GM10248 (cell line): Measurements from ENCODE around the gene TRMT2A.
"Not testable (repeated sequence)": the region's sequence is repeated elsewhere in the genome, so short reads cannot be mapped to it uniquely, and the experiment has no call there.

Experiments
- CTCF ChIA-PET: fragments of 300-600 bp; sonication (Branson Sonifier 250); formaldehyde crosslinking; extraction: SDS; loops from one replicate; lab custom pipeline; 2021; ENCODE audit warnings: antibody characterized with exemption; lab: Yijun Ruan, JAX
- POLR2A ChIA-PET: fragments of 350-650 bp; sonication (Branson Sonifier 250); formaldehyde crosslinking; extraction: SDS; loops from one replicate; lab custom pipeline; 2020; ENCODE audit warnings: antibody characterized with exemption; lab: Yijun Ruan, JAX
- DNase-seq: peaks from one replicate; pipeline ENCODE4 v3.0.0; 2012; ENCODE audit errors: extremely low spot score
- TF ChIP-seq, protein P1 (sequence below): IDR thresholded peaks from 2 replicates; pipeline ENCODE4 v1.5.1; 2012; ENCODE audit warnings: mild to moderate bottlenecking, low read depth; ENCODE audit errors: extremely low read depth, missing control alignments, control extremely low read depth

The TRMT2A gene, protein sequence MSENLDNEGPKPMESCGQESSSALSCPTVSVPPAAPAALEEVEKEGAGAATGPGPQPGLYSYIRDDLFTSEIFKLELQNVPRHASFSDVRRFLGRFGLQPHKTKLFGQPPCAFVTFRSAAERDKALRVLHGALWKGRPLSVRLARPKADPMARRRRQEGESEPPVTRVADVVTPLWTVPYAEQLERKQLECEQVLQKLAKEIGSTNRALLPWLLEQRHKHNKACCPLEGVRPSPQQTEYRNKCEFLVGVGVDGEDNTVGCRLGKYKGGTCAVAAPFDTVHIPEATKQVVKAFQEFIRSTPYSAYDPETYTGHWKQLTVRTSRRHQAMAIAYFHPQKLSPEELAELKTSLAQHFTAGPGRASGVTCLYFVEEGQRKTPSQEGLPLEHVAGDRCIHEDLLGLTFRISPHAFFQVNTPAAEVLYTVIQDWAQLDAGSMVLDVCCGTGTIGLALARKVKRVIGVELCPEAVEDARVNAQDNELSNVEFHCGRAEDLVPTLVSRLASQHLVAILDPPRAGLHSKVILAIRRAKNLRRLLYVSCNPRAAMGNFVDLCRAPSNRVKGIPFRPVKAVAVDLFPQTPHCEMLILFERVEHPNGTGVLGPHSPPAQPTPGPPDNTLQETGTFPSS

DNA sequence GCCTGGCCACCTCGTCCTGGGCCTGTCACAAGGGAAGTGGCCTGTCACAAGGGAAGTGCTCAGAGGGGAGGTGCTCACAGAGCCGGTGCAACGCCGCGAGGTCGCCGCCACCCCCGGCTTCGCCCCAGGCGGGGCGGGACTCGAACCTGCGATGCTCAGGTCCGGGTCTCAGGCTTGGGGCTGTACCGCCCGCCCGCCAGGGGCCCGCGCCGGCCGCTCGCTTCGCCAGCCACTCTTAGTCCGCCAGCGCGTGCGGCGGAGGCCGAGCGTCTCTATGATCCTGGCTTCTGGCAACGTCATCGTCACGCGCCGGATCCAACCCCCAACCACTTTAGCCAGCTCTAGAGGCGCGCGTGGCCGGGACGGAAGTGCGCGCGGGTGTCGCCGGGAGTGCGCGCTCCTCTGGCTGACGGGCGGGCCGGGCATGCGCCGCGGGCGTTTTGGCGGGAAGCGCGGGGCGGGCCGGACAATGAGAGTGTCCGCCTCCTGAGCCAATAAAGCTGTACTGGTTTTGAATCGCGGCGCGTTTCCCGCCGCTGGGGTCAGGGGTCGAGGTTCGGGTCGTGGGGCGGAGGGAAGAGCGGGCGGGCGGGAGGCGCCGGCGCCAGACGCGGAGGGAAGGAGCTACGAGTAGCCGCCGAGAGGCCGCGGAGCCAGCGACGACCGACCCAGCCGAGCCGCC lies at the start of gene TRMT2A:
Gene TRMT2A (minus strand): TSS at position 276 of the 682 bp plus-strand sequence. CDS start 320 bp downstream, outside the sequence.
- TF ChIP-seq, protein P1, sequence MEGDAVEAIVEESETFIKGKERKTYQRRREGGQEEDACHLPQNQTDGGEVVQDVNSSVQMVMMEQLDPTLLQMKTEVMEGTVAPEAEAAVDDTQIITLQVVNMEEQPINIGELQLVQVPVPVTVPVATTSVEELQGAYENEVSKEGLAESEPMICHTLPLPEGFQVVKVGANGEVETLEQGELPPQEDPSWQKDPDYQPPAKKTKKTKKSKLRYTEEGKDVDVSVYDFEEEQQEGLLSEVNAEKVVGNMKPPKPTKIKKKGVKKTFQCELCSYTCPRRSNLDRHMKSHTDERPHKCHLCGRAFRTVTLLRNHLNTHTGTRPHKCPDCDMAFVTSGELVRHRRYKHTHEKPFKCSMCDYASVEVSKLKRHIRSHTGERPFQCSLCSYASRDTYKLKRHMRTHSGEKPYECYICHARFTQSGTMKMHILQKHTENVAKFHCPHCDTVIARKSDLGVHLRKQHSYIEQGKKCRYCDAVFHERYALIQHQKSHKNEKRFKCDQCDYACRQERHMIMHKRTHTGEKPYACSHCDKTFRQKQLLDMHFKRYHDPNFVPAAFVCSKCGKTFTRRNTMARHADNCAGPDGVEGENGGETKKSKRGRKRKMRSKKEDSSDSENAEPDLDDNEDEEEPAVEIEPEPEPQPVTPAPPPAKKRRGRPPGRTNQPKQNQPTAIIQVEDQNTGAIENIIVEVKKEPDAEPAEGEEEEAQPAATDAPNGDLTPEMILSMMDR, result peak; percentile 4
- peak; percentile 98 for DNase-seq
- CTCF ChIA-PET, result interaction anchor here (1.1 to 2.2 kb wide), 2 partner anchors 9 to 12 kb away, joined by 3 to 10 read pairs; no protein-coding TSS in a partner anchor
- POLR2A ChIA-PET, result interaction anchor here (0.6 to 1.6 kb wide), 5 partner anchors 10 to 756 kb away, joined by 3 to 4 read pairs (median 4); no protein-coding TSS in a partner anchor

DNA sequence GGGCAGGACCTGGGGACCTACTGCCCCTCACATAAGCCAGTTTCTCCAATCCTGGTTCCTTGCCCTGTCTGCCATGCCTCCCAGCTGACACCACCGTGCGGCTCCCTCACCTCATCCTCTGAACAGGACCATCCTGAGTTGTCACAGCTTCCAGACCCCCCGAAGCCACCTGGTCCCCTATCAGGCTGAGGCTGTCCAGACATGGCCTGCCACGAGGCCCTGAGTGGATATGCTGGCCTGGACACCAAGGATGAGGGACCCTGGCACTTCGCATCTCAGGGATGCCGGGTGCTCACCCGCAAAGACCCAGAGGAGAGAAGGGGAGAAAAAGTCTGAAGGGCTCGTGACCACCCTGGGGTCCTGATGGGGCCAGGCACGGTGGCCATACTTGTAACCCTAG lies 49.7 kb upstream of the TRMT2A start:
- POLR2A ChIA-PET, result no interaction called here
- no peak for DNase-seq
- CTCF ChIA-PET, result no interaction called here

DNA sequence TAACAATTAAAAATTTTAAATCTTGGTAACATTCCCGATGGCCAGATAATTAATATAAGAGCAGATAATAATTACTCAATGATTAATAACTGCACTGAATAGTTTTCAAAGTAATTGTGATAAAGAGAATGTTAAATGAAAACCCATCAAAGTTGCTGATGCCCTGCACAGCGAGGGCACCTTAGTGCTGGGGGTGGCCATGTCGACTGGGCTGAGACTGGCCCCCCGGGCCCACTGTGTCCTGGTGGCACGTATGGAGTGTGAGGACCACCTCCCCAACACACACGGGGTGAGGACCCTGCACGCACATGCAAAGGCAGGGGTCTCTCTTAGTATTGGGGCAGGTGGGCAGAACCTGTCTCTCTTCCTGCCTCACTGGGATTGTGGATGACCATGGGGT lies 48.9 kb upstream of the TRMT2A start:
- CTCF ChIA-PET, result no interaction called here
- no peak for DNase-seq
- POLR2A ChIA-PET, result no interaction called here
- TF ChIP-seq, protein P1, result no peak

More for the DNA sequence above, 49.7 kb upstream of the TRMT2A start:
- TF ChIP-seq, protein P1, result no peak

DNA sequence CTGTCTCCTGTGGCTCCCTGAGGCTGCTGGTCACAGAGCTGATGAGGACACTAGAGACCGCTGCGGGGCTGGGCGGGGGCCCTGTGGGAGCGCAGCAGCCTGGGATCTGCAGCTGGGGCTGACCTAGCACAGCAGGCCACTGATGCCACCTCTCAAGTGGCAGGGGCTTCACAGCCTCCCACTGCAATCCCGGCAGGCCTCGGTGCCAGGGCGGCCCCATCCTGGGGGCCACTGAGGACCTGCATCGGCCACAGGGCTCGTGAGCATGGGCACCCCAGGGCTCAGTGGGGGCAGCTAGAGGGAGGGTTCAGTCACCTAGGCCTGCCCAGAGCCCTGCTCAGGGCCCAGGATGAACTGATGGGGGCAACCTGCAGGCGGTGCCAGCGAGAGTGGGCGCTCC lies 48.4 kb upstream of the TRMT2A start:
- POLR2A ChIA-PET, result no interaction called here

DNA sequence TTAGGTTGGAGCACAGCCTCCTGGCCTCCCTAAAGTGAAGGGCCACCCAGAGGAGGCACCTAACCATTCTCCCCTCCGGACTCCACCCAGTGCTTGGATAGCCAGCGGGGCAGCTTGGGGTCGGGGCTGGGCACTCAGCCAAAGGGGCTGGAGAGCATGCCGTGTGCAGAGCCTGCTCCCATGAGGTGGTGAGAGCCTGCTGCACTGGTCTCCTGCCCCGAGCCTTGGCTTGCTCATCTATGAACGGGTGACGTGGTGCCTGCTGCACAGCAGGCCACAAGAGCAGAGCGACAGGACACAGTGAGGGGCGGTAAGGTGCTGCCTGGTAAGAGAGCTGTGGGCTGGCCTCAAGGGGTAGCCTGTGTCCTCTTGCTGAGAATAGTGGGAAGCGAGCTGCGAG lies 47.8 kb upstream of the TRMT2A start:
- ChIA-PET CTCF (interaction anchor here (1.1 kb wide), 1 partner anchor 73 kb away, joined by 4 read pairs; no protein-coding TSS in a partner anchor), POLR2A (no interaction called here)

More for the DNA sequence above, 48.4 kb upstream of the TRMT2A start:
- CTCF ChIA-PET, result interaction anchor here (1.1 kb wide), 1 partner anchor 73 kb away, joined by 4 read pairs; no protein-coding TSS in a partner anchor
- DNase-seq, result no peak
- TF ChIP-seq, protein P1, result no peak

DNA sequence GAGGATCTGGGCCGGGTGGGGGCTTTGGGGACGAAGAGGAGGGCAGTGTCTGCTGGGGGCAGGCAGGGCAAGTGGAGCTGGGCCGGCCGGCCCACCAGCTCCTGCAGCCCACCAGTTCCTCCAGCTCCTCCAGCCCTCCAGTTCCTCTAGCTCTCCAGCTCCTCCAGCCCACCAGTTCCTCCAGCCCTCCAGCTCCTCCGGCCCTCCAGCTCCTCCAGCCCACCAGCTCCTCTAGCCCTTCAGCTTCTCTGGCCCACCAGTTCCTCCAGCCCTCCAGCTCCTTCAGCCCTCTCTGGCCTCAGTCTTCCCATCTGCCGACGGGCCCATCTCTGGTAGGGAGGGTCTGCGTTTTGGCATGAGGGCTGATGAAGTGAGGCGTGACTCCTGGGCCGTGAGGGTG lies 43.0 kb upstream of the TRMT2A start:
- TF ChIP-seq, protein P1, result no peak
- DNase-seq, result no peak
- POLR2A ChIA-PET, result interaction anchor here (1.4 kb wide), 1 partner anchor 42 kb away, joined by 4 read pairs; the partner anchor contains the start of gene TRMT2A
- CTCF ChIA-PET, result interaction anchor here (0.9 to 1.6 kb wide), 4 partner anchors 16 to 297 kb away, joined by 3 to 4 read pairs (median 4); no protein-coding TSS in a partner anchor

More for the DNA sequence above, 47.8 kb upstream of the TRMT2A start:
- no peak for DNase-seq
- TF ChIP-seq, protein P1, result no peak

DNA sequence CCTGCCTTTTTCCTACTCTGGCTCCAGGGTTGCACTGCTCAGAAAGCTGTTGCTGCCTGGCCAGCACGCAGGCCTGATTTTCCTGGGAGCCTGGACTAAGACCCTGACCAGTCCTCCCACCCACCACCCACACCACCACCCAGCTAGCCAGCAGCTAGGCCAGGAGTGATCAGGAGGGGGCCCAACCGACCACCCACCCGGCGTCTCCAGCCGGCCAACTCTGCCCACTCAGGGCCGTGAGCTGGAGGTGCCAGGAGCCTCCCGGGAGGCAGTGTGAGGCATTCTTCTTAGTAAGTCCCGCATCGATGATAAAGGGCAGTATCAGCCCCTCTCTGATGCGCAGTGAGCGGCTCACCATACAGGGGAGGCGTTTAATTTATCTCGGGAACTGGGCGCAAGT lies 42.5 kb upstream of the TRMT2A start:
- CTCF ChIA-PET, result interaction anchor here (0.9 to 1.6 kb wide), 4 partner anchors 16 to 297 kb away, joined by 3 to 4 read pairs (median 4); no protein-coding TSS in a partner anchor
- not testable (repeated sequence) for DNase-seq
- POLR2A ChIA-PET, result interaction anchor here (1.4 kb wide), 1 partner anchor 42 kb away, joined by 4 read pairs; the partner anchor contains the start of gene TRMT2A
